GM08714 (cell line): ENCODE data around the gene RPTN.

ENCODE experiments used
- H3K4me3 ChIP-seq: fragments of 200-500 bp; sonication (Bioruptor generic); 2 replicates; pipeline ENCODE4 v1.5.1; 2014; ENCODE audit warnings: mild to moderate bottlenecking, low read length, inconsistent platforms
- ZNF274 ChIP-seq: IDR thresholded peaks from 2 replicates; pipeline ENCODE4 v1.6.1; 2012; ENCODE audit warnings: mild to moderate bottlenecking, low read depth, low read length

The RPTN gene

DNA sequence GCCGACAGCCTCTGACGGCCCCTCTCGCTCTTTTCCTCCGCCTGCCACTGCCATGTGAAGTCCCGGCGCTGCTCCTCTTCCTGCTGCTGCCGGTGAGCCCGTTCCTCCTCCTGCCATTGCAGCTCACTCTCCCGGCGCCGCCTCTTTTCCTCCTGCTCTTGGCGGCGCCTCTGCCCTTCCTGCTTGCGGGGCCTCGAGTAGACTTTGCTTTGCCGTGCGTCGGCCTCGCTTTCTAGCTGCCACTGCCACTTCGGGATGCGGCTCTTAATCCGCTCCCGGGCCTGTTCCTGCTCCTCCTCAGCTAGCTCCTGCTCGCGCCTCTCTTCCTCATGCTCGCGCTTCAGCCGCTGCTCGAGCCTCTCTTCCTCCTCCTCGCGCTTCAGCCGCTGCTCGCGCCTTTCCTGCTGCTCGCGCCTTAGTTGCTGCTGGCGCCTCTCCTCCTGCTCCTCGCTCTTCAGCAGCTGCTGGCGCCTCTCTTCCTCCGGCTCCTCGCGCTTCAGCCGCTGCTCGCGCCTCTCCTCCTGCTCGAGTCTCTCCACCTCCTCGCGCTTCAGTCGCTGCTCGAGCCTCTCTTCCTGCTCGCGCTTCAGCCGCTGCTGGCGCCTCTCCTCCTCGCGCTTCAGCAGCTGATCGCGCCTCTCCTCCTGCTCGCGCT, 48.0 kb downstream of the RPTN start:
- peak overlapping the region; percentile 21; the same call in 1 of the 2 replicates for H3K4me3 ChIP-seq
- TF ChIP-seq ZNF274 = no peak

DNA sequence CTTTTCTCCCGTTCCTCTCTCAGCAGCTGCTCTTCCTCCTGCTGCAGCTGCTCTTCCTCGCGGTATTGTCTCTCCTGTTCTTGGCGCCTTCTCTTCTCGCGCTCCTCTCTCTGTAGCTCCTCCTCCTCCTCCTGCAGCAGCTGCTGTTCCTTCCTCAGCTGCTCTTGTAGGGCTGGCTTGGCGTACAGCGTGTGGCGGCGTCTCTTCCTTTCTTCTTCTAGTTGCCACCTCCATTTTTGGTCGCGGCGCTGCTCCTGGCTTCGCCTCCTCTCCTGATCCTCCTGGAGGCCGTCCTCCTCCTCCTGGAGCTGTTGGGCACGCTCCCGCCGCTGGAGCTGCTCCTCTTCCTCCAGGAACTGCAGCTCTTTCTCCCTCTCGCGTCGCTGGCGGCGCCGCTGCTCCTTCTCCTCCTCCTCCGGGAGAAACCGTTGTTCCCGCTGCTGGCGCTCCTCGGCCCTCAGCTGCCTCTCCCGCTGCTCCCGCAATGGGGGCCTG, 48.6 kb downstream of the RPTN start:
- no peak for TF ChIP-seq ZNF274

DNA sequence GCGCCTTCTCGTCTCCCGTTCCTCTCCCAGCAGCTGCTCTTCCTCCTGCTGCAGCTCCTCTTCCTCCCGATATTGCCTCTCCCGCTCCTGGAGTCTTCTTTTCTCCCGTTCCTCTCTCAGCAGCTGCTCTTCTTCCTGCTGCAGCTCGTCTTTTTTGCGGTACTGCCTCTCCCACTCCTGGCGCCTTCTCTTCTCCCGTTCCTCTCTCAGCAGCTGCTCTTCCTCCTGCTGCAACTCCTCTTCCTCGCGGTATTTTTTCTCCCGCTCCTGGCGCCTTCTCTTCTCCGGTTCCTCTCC, 49.1 kb downstream of the RPTN start:
- TF ChIP-seq ZNF274 = no peak
- H3K4me3 ChIP-seq = peak overlapping the region; percentile 21; the same call in 1 of the 2 replicates

More for the DNA sequence above, 48.6 kb downstream of the RPTN start:
- H3K4me3 ChIP-seq = peak overlapping the region; percentile 21; the same call in 1 of the 2 replicates

DNA sequence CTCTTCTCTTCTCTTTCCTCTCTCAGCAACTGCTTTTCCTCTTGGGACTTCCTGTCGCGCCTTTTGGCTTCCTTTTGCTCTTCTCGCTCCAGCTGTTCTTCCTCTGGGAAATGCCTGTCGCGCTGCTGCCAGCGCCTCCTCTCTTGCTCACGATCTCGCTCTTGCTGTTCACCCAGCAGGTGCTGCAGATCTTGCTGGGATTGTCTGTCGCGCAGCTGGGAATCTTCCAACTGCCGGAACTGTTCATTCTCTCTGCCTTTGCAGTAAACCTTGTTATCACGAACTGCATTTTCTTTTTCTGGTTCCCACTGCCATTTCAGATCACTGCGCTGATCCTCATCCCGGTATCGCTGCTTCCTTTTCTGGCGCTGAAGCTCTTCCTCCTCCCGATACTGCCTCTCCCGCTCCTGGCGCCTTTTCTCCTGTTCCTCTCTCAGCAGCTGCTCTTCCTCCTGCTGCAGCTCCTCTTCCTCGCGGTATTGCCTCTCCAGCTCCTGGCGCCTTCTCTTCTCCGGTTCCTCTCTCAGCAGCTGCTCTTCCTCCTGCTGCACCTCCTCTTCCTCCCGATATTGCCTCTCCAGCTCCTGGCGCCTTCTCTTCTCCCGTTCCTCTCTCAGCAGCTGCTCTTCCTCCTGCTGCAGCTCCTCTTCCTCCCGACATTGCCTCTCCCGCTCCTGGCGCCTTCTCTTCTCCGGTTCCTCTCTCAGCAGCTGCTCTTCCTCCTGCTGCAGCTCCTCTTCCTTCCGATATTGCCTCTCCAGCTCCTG, 49.6 kb downstream of the RPTN start:
- peak overlapping the region; percentile 21; the same call in 1 of the 2 replicates for H3K4me3 ChIP-seq
- no peak for TF ChIP-seq ZNF274

- TF ChIP-seq ZNF274 = no peak
- no peak overlapping the region for H3K4me3 ChIP-seq
These were observed 50.2 kb downstream of the RPTN start for GRCh38 chr1:152108882-152109222.

DNA sequence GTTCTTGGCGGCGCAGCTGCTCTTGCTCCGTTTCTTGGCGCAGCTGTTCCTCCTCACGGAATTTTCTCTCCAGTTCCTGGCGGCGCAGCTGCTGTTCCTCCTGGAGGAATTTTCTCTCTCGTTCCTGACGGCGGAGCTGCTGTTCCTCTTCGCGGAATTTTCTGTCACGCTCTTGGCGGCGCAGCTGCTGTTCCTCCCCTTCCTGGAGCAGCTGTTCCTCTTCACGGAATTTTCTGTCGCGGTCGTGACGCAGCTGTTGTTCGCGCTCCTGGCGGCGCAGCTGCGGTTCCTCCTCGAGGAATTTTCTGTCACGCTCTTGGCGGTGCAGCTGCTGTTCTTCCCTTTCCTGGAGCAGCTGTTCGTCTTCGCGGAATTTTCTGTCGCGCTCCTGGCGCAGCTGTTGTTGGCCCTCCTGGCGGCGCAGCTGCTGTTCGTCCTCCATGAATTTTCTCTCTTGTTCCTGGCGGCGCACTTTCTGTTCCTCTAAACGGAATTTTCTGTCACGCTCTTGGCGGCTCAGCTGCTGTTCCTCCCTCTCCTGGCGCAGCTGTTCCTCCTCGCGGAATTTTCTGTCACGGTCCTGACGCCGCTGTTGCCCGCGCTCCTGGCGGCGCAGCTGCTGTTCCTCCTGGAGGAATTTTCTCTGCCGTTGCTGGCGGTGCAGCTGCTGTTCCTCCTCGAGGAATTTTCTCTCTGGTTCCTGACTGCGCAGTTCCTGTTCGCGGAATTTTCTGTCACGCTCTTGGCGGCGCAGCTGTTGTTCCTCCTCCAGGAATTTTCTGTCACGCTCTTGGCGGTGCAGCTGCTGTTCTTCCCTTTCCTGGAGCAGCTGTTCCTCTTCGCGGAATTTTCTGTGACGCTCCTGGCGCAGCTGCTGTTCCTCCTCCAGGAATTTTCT, 50.8 kb downstream of the RPTN start:
- H3K4me3 ChIP-seq = no peak overlapping the region
- no peak for TF ChIP-seq ZNF274

DNA sequence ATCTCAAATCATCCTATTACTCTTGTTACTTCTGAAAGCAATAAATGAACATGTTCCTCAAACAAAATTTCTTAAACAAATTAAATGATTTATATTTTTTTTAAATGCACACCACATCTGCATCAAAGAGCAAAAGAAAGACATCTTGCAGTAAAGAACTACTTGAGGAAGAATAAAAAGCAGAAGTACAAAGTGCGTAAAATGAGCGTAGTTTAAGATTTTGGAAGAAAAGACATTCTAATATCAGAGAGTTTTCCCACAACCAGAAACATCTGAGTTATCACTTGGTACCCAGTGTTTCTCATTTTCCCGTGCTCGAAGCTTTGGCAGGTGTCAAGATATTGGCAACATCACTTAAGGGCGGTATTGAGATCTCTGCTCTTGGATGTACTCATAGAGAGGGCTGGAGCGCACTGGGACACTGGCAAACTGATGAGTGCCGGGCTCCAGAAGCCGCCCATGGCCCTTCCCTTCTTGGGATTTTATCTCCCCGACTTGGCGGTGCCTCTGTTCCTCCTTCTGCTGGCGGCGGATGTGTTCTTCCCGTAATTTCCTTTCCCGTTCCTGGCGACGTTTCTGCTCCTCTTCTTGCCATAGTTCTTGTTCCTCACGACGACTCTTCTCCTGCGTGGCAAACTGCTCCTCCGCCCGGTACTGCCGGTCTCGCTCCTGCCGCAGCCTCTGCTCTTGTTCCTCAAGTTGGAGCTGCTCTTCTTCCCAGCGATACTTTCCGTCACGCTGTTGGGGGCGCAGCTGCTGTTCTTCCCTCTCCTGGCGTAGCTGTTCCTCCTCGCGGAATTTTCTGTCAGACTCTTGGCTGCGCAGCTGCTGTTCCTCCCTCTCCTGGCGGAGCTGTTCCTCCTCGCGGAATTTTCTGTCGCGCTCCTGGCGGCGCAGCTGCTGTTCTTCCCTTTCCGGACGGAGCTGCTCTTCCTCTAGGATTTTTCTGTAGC, 51.7 kb downstream of the RPTN start:
- no peak overlapping the region for H3K4me3 ChIP-seq
- no peak for TF ChIP-seq ZNF274

DNA sequence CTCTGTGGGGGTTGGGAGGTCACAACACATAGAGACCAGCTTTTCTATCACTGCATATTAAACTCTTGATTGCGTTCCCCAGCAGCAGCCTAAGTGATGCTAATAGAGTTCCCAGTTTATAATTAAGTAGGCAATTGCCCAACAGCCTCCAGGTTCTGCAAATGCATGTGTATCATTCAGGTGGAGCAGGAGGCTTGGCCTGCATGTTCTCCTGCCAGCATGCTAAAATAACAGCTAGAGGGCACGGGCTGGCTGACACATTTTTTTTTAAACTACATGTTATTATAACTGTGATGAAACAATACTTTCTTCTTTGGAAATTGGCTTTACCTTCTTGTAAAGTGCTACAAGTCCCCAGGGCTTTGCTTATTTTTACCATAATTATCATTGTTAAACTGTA, 54.2 kb downstream of the RPTN start:
- TF ChIP-seq ZNF274 = no peak
- no peak overlapping the region for H3K4me3 ChIP-seq
